Kidney tubule cell (primary cell): ENCODE results near the gene REM2.
A peak's percentile ranks its signal among the peaks of the same experiment; 100 is the strongest.
"Not testable (repeated sequence)": the region's sequence is repeated elsewhere in the genome, so short reads cannot be mapped to it uniquely, and the experiment has no call there.

Experiments used
- DNase-seq: peaks from one replicate; pipeline ENCODE4 v3.0.0-alpha.2; 2018; ENCODE audit warnings: low spot score

The REM2 gene

GRCh38 chr14:22848351-22849164 is 34.5 kb upstream of the REM2 start:
- DNase-seq, result peak; percentile 62

- DNase-seq, result peak; percentile 42
These were observed 33.7 kb upstream of the REM2 start for GRCh38 chr14:22849212-22849819.

GRCh38 chr14:22850944-22851764 is 31.9 kb upstream of the REM2 start:
- peak; percentile 98 for DNase-seq

- not testable (repeated sequence) for DNase-seq
These were observed 30.8 kb upstream of the REM2 start for GRCh38 chr14:22852178-22852577.

- DNase-seq, result no peak
These were observed 30.5 kb upstream of the REM2 start for GRCh38 chr14:22852599-22852939.

GRCh38 chr14:22852940-22853767 is 29.9 kb upstream of the REM2 start:
- DNase-seq, result peak; percentile 85

GRCh38 chr14:22854296-22854695 is 28.7 kb upstream of the REM2 start:
- DNase-seq, result not testable (repeated sequence)

GRCh38 chr14:22854963-22855724 is 27.9 kb upstream of the REM2 start:
- DNase-seq, result peak; percentile 76

GRCh38 chr14:22856428-22856827 is 26.6 kb upstream of the REM2 start:
- no peak for DNase-seq

- DNase-seq, result not testable (repeated sequence)
These were observed 22.6 kb upstream of the REM2 start for GRCh38 chr14:22860377-22860776.

- no peak for DNase-seq
These were observed 21.4 kb upstream of the REM2 start for GRCh38 chr14:22861651-22862050.

GRCh38 chr14:22864979-22865378 is 18.0 kb upstream of the REM2 start:
- DNase-seq, result no peak

GRCh38 chr14:22865424-22866405 is 17.3 kb upstream of the REM2 start:
- no peak for DNase-seq

GRCh38 chr14:22866874-22867273 is 16.1 kb upstream of the REM2 start:
- no peak for DNase-seq

GRCh38 chr14:22870811-22871223 is 12.2 kb upstream of the REM2 start:
- no peak for DNase-seq

GRCh38 chr14:22871224-22872032 is 11.6 kb upstream of the REM2 start, which contains the start of gene LRP10:
Gene LRP10 (plus strand): TSS chr14:22871740. CDS start chr14:22872304, 564 bp downstream.
- peak; percentile 91 for DNase-seq

- DNase-seq, result peak; percentile 93
These were observed 10.8 kb upstream of the REM2 start for GRCh38 chr14:22872033-22872832.
